GM10248 (cell line): ENCODE data around the gene MBNL2.

ENCODE experiments used
- CTCF ChIA-PET: fragments of 300-600 bp; sonication (Branson Sonifier 250); formaldehyde crosslinking; extraction: SDS; loops from one replicate; lab custom pipeline; 2021; ENCODE audit warnings: antibody characterized with exemption; lab: Yijun Ruan, JAX
- POLR2A ChIA-PET: fragments of 350-650 bp; sonication (Branson Sonifier 250); formaldehyde crosslinking; extraction: SDS; loops from one replicate; lab custom pipeline; 2020; ENCODE audit warnings: antibody characterized with exemption; lab: Yijun Ruan, JAX
- DNase-seq: peaks from one replicate; pipeline ENCODE4 v3.0.0; 2012; ENCODE audit errors: extremely low spot score
- CTCF ChIP-seq: IDR thresholded peaks from 2 replicates; pipeline ENCODE4 v1.5.1; 2012; ENCODE audit warnings: mild to moderate bottlenecking, low read depth; ENCODE audit errors: extremely low read depth, missing control alignments, control extremely low read depth

Gene MBNL2

GRCh38 chr13:97307882-97308624 lies 85.9 kb downstream of the MBNL2 start:
- DNase-seq, result no peak
- TF ChIP-seq CTCF, result no peak
- POLR2A ChIA-PET, result no interaction called here
- CTCF ChIA-PET, result interaction anchor here (1.6 kb wide), 1 partner anchor 9 kb away, joined by 3 read pairs; no protein-coding TSS in a partner anchor

GRCh38 chr13:97308735-97309429 lies 86.7 kb downstream of the MBNL2 start:
- TF ChIP-seq CTCF, result no peak
- DNase-seq, result no peak
- POLR2A ChIA-PET, result no interaction called here
- CTCF ChIA-PET, result interaction anchor here (1.6 kb wide), 1 partner anchor 10 kb away, joined by 3 read pairs; no protein-coding TSS in a partner anchor

- DNase-seq, result no peak
- no peak for TF ChIP-seq CTCF
- ChIA-PET CTCF (interaction anchor here (2.3 kb wide), 1 partner anchor 49 kb away, joined by 5 read pairs; no protein-coding TSS in a partner anchor), POLR2A (no interaction called here)
Observed at GRCh38 chr13:97310809-97311436, 88.8 kb downstream of the MBNL2 start.

GRCh38 chr13:97311956-97312355 lies 89.8 kb downstream of the MBNL2 start:
- no peak for DNase-seq
- no peak for TF ChIP-seq CTCF
- POLR2A ChIA-PET, result no interaction called here
- CTCF ChIA-PET, result interaction anchor here (1.0 to 2.3 kb wide), 3 partner anchors 48 to 284 kb away, joined by 3 to 5 read pairs (median 3); no protein-coding TSS in a partner anchor

GRCh38 chr13:97313551-97314260 lies 91.6 kb downstream of the MBNL2 start:
- ChIA-PET CTCF (interaction anchor here (1.2 to 1.8 kb wide), 3 partner anchors 10 to 56 kb away, joined by 3 to 5 read pairs (median 5); no protein-coding TSS in a partner anchor), POLR2A (interaction anchor here (0.5 kb wide), 1 partner anchor 26 kb away, joined by 4 read pairs; no protein-coding TSS in a partner anchor)
- DNase-seq, result no peak
- no peak for TF ChIP-seq CTCF
